GM21737 (cell line): Measurements from ENCODE around the gene PRKCA.

Source experiments
- ATAC-seq: cut with Tn5 transposase; IDR thresholded peaks from one replicate; pipeline ENCODE4 v1.9.1; 2021; ENCODE audit warnings: mild to moderate bottlenecking, moderate library complexity; ENCODE audit not compliant: unreplicated experiment

The PRKCA gene

DNA sequence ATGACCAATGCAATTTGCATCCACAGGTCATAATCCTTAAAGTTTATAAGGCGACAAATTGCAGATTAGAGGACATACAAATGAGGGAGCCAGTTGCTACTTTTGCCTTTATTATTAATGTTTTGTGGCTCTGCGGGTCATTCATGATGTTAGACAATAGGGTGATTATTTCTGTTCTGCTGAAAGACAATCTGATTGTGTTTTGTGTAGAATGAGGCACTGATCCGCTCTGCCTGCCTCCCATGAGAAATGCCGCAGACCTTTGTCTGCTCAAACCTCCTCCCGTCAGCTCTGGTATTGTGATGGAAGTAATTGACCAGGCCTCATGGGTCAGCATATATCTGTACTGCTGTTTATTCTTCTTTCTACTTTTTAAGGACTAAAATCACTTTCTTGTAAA lies 224.9 kb downstream of the PRKCA start:
- no peak for ATAC-seq

DNA sequence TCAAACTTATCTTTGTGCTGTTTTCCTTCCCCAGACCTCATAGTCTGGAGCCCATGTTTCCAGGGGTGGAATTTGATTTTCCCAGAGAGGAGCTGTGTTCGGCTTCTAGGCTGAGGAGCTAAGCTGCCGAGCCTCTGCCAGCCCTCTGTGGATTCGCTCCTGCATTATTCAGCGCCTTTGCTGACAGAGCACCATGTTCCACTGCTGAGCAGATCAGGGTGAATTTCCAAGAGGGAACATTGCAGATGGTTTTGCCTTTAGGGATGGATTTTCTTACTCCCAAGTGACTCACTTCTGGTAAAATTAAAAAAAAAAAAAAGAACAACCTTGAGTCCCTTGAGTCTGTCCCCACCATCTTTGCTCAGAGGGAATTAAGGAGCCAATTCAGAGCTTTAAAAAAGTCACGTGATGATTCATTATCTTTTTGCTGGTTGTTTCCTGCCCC lies 229.5 kb downstream of the PRKCA start:
- ATAC-seq: no peak

- ATAC-seq: no peak
Observed at GRCh38 chr17:66533572-66533971, 231.2 kb downstream of the PRKCA start.

GRCh38 chr17:66533986-66534385 lies 231.6 kb downstream of the PRKCA start:
- no peak for ATAC-seq

GRCh38 chr17:66535611-66536010 lies 233.2 kb downstream of the PRKCA start:
- ATAC-seq: no peak

GRCh38 chr17:66537502-66537901 lies 235.1 kb downstream of the PRKCA start:
- ATAC-seq: no peak

DNA sequence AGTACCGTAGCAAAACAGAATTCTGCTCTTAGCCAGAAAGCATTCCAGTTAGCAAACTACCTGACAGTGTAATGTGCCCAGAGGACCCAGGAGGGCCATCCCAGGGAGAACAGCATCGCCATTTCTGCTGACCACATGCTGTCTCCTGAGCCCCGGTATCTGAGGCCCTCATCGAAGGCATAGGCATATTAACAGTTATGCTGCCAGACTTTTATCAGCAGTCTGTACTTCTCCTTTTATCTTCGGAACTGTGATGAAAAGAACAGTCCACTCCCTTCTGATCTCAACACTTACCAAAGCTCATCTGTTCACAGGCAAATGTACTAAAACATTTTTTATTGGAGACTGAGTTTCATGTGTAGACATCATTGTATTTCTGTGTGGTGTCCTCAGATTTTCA lies 236.4 kb downstream of the PRKCA start:
- ATAC-seq: no peak

GRCh38 chr17:66540131-66540781 lies 237.8 kb downstream of the PRKCA start:
- ATAC-seq: no peak

- ATAC-seq: peak; percentile 81
Observed at GRCh38 chr17:66541461-66542128, 239.2 kb downstream of the PRKCA start.

DNA sequence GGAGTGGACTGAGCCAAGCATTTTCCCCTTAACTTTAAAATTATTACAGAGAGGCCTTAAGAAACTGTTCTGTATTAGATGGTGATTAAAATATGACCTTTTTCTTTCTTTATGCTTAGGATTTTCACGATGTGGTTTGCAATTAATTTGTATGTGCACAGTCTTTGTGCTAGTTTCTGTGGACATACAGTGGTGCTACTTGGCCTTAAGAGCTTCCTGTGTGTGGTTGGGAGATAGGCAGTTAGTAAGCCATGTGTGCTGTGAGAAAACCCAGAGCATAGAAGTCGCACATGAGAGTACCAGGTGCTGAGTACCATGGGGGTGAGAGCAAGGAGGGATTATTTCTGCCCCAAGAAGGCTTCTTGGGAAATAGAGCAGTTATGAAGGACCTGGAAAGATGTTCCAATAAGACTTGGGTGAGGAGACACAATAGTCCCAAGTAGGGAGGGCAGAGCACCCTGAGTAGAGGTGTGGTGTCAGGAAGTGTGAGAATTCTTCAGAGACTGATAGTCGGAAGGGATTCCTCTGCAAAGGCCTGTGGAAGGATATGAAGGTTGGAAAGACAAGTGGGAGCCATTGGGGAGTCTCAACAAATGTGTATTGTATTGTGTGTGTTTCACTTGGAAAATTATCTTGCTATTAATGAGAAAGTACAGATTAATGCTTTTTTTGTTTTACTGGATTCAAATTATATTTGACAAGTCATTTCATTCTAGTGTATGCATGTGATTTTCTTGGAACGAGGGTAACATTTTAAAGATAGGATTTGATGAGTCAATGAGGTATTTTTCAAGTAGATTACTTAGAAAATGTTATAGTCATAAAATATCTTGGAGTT lies 239.9 kb downstream of the PRKCA start:
- peak; percentile 97 for ATAC-seq

GRCh38 chr17:66542967-66543520 lies 240.6 kb downstream of the PRKCA start:
- ATAC-seq: no peak

- no peak for ATAC-seq
Observed at GRCh38 chr17:66543526-66543925, 241.1 kb downstream of the PRKCA start.

DNA sequence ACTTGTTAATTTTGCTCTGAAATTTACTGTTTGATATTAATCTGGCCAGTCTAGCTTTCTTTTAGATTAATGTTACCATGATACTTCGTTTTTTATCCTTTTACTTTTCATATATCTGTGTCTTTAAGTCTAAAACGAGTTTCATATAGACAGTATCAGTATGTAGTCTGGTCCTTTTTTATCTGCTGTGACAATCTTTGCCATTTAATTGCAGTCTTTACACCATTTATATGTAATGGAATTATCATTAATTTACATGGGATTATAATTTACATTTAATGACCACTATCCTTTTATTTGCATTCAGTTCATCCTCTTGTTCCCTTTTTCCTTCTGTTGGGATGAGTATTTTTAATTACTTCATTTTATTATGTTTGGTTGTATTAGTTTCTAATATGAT lies 243.5 kb downstream of the PRKCA start:
- ATAC-seq: no peak

- ATAC-seq: no peak
Observed at GRCh38 chr17:66547151-66547865, 244.9 kb downstream of the PRKCA start.

GRCh38 chr17:66548158-66548557 lies 245.7 kb downstream of the PRKCA start:
- ATAC-seq: no peak

- no peak for ATAC-seq
Observed at GRCh38 chr17:66548659-66549310, 246.4 kb downstream of the PRKCA start.

DNA sequence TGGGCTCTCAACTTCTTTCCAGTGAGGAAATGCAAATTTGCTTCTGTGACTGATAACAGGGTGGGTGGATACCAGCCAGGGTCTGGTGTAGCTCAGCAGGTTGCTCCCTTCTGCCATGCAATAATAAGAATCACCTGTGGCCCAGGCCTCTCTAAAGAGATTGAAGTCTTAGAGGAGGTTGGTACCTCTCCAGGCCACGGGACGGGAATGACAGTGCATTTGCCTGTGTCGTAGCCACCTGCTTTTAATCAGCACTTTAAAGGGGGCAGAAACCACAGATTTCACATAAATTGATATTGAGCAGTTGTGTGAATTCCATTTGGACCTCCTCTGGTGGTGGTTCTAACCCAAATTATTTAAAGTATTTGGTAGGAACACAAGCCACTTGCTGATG lies 246.9 kb downstream of the PRKCA start:
- ATAC-seq: no peak

GRCh38 chr17:66549731-66550207 lies 247.4 kb downstream of the PRKCA start:
- ATAC-seq: no peak

- ATAC-seq: no peak
Observed at GRCh38 chr17:66551839-66552238, 249.4 kb downstream of the PRKCA start.

- ATAC-seq: no peak
Observed at GRCh38 chr17:66552371-66552770, 250.0 kb downstream of the PRKCA start.
